ENCODE data around the gene SLC5A8.

The SLC5A8 gene, protein sequence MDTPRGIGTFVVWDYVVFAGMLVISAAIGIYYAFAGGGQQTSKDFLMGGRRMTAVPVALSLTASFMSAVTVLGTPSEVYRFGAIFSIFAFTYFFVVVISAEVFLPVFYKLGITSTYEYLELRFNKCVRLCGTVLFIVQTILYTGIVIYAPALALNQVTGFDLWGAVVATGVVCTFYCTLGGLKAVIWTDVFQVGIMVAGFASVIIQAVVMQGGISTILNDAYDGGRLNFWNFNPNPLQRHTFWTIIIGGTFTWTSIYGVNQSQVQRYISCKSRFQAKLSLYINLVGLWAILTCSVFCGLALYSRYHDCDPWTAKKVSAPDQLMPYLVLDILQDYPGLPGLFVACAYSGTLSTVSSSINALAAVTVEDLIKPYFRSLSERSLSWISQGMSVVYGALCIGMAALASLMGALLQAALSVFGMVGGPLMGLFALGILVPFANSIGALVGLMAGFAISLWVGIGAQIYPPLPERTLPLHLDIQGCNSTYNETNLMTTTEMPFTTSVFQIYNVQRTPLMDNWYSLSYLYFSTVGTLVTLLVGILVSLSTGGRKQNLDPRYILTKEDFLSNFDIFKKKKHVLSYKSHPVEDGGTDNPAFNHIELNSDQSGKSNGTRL

DNA sequence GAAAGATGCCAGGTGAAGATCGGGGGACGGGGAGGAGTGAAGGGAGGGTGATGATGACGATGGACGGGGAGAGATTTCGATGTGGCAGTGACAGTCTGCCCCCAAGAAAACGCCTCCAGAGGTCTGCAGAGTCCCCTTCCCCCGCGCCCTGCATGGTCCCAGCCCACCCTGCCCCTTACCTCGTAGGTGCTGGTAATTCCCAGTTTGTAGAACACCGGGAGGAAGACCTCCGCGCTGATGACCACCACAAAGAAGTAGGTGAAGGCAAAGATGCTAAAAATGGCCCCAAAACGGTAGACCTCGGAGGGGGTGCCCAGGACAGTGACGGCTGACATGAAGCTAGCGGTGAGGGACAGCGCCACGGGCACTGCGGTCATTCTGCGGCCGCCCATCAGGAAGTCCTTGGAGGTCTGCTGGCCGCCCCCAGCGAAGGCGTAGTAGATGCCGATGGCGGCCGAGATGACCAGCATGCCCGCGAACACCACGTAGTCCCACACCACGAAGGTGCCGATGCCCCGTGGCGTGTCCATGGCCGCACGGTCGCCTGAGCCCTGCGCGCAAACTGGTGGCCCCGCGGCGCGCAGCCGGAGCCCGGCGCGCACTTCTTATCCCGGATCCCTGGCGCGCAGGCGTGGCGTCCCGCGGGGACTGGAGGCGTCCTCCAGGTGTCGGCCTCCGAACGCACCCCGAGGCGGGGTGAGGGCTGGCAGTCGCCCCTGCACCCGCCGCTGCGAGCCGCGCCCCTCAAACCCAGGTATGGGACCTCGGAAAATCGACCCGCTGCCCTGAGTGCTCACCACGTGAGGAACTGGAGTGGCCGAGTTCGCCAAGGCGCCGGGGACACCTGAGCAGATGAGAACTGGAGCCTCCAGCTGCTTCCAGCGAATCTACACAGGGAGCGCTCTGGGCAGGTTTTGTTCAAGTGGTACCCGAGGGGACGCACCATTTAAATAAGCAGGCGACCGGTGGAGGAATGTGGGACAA, at the start of gene SLC5A8:
SLC5A8 (minus strand) TSS at position 920 of the 984 bp plus-strand sequence; CDS start at position 530, 390 bp downstream.
- no peak for DNase-seq (ENCODE audit: low read depth, low spot score)

DNA sequence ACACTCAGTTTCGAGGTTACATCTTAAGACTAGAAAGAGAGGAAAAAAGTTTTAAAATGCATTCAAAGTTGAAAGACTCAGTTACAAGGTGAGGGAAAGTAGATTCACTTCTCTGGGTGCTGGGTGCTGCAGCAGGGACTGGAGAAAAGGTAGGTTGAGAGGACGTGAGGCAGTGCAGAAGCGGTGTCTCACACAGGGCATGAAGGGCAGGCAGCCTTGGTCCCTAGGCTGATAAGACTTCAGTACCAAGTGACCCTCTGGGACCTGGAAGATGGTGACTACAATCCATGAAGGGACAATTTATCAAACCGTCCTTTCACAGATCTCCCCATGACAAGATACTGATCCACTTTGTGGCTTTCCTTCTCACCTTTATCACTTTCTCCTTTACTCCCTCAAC, 47.3 kb upstream of the SLC5A8 start:
- DNase-seq (ENCODE audit: low read depth, low spot score): no peak
- H3K27ac ChIP-seq: no peak overlapping the region

More for the DNA sequence above, at the start of gene SLC5A8:
- H3K27ac ChIP-seq: no peak within 1 kb of the TSS

DNA sequence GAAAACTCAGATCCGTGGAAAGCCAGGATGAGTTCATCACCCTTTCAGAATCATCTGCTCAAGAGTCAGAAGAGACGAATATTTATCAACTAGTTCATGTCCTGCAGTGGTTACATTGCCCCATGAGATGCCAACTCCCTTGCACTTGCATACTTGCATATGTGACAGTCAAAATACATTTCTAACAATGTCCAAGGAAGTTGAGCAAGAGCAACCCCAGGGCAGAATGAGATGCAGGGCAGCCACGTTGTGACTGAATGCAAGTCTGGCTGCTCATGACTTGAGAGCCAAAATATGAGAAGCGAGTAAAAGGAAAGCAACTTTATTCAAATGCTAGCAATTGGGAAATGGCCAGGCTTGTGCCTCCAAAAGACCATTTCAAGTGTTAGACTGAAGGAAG, 46.2 kb upstream of the SLC5A8 start:
- no peak overlapping the region for H3K27ac ChIP-seq
- no peak for DNase-seq (ENCODE audit: low read depth, low spot score)

DNA sequence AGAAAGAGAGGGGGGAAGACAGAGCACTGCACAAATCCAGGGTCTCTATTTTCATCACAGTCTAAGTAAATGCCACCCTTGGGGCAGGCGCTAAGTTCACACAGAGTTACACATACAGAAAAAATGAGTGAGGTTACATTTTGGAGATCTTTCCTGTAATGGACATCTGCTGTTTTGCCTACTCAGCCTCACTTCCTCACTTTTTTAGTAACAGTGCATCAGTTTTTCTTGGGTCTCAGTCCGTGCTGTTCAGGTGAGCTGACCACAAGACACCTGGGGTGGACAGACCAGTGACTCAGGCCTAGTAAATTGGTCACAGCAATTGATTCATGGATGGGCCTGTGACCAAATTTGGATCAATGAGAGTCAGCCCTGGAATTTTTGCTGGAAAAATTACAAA, 33.6 kb upstream of the SLC5A8 start:
- no peak overlapping the region for H3K27ac ChIP-seq
- DNase-seq (ENCODE audit: low read depth, low spot score): no peak

DNA sequence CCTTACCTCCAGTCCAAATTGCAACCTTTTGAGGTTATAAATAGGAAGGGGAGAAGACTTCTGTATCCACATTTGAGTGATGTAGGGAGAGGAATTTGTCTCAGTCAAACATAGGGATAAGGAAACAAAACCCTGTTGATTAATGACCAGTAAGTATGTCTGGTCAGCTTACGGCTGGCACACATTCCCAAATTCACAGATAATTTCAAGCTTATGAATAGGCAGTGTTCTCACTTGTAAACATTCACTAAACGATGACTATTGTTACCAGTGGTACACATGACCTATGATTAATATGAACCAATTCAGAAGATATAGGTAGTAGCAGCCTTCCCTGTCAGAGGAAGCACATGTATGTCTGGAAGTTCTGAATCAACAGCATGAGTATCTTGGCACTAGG, 33.0 kb upstream of the SLC5A8 start:
- DNase-seq (ENCODE audit: low read depth, low spot score): peak; percentile 18
- no peak overlapping the region for H3K27ac ChIP-seq

DNA sequence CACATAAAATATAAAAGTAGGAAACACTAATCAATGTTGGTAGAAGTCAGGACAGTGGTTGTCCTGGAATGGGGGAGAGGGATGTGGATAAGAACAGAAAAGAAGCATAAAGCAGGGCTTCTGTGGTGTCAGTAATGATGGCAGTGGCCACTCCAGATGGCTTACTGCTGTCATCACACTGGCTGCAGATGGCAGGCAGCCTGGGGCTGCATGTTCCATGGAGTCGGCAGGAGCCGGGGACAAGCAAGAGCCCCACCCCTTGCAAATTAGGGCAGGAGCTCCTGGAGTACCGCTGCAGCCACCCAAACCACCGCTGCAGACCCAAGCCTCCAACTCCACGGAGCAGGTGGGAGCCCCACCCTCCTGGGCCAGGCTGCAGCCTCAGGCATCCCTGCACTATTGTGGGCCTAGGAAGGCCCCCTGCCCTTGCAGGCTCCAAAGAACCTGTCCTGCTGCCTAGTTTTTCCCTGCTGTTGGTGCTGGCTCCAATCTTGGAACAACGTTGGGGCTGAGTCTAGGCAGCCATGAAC, 28.8 kb upstream of the SLC5A8 start:
- H3K27ac ChIP-seq: no peak overlapping the region

DNA sequence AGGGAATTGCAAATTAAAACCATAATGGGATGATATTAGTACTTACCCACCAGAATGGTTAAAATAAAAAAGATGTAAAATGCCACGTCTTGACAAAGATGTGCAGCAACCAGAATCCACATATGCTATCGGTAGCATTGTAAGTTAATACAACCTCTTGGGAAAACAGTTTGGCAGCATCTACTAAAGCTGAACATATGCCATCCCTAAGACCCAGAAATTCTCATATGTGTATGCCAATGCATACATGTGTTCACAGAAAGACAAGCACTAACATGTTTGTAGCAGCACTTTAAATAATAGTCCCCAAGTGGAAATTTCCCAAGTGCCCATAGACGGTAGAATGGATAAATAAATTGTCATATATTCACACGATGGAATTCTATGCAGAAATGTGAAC, 28.3 kb upstream of the SLC5A8 start:
- no peak overlapping the region for H3K27ac ChIP-seq
- DNase-seq (ENCODE audit: low read depth, low spot score): no peak

More for the DNA sequence above, 28.8 kb upstream of the SLC5A8 start:
- DNase-seq (ENCODE audit: low read depth, low spot score): no peak

DNA sequence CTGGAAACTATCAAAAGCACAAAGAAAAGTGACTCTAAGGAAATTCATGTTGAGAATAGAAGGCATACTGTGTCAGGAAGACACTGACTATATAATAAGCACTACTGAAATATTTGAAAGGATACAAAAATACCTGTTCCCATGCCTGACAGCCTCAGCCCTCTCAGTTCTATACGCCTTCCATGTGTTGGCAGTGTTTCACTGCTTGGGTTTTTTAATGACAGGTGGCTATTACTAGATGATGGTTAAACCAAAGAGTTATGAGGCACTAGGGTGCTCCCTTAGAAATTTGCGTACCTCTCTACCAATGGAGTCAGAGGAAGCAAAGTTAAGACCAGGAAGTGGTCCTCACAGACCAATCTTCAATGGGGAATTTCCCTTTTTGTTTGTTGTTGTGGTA, 25.6 kb upstream of the SLC5A8 start:
- no peak for DNase-seq (ENCODE audit: low read depth, low spot score)
- no peak overlapping the region for H3K27ac ChIP-seq

DNA sequence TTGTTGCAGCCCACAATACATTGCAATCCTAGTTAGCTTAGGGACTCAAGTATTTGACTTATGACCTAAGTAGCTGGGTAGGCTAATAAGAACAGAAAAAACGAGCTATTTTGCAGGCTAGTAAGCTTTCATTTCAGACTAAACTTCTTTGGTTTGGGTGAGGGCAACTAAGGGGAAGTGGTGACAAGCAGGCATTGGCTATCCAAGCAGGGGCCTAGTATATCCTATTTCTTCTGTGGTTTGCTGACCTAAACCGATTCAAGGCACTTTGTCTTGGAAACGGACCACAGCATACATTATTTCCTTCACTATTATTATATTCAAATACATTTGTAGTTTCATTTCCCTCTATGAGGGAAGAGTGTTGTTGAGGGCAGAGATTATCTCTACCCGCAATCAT, 21.6 kb upstream of the SLC5A8 start:
- no peak overlapping the region for H3K27ac ChIP-seq
- DNase-seq (ENCODE audit: low read depth, low spot score): no peak

DNA sequence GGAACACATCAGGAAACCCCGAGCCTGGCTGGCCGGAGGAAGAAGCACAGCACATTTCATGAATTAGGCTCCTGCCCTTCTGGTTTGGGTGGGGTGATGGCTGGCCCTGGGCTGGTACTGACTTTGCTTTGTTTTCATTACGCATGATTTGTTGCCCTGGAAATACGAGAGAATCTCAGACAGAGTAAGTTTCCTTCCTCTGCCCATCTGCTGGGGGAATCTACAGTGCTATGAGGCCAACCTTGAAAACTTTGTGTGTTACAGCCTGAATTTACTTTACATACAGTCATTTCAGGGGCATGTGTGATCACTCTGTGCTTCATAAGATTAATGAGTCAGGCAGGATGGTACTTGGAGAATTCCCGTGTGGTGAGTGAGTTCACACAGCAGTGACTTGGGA, 20.5 kb upstream of the SLC5A8 start:
- DNase-seq (ENCODE audit: low read depth, low spot score): peak; percentile 58
- H3K27ac ChIP-seq: peak overlapping the region; percentile 56

DNA sequence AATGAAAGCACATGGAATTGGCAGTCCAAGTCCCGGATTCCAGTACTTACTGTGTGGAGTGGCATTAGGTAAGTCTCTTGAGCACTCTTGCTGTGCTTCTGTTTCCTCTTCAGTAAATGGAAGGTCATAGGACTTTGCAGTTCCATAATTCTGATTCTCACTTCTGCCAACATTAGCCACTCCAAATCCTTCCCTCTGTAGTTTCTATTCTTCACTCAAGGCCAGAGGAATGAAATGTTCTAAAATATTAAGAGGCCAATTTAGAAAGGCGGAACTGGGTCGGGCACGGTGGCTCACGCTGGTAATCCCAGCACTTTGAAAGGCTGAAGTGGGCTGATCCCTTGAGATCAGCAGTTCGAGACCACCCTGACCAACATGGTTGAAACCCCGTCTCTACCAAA, 19.8 kb upstream of the SLC5A8 start:
- no peak for DNase-seq (ENCODE audit: low read depth, low spot score)
- peak overlapping the region; percentile 56 for H3K27ac ChIP-seq

DNA sequence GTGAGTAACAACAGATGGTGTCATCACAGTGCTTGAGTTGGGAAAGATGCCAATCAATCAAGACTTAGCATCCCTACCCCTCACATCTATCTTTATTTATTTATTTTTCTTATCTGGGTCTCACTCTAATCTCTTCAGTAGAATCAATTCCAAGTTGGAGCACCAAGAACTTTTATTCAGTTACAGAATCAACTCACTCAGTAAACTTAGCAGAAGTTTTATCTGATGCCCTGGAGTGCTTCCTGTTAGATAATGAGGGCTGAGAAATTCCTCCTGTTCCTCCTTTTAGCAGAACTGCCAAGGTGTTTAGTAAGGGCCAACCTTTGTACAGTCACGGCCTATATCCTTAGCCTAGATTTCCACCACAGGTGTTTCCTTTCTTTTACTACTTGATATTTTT, 11.3 kb upstream of the SLC5A8 start:
- no peak for DNase-seq (ENCODE audit: low read depth, low spot score)
- no peak overlapping the region for H3K27ac ChIP-seq

DNA sequence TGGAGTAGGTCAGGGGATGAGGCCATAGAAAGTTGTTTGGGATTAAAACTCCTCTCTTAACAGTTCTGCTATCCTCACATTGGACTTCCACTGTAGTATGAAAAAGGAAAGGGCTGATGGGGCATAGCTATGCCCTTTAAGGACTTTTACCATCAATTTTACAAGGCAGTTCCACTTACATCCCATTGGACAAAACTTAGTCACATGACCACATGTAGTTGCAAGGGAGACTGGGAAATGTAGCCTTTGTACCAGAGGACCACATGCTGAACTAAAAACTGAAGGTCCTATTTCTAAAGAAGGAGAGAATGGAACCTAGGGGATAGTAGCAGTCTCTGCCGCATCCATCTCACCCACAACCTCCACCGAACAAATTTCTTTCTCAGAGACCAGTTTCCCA, 6.8 kb upstream of the SLC5A8 start:
- no peak for DNase-seq (ENCODE audit: low read depth, low spot score)
- no peak overlapping the region for H3K27ac ChIP-seq

DNA sequence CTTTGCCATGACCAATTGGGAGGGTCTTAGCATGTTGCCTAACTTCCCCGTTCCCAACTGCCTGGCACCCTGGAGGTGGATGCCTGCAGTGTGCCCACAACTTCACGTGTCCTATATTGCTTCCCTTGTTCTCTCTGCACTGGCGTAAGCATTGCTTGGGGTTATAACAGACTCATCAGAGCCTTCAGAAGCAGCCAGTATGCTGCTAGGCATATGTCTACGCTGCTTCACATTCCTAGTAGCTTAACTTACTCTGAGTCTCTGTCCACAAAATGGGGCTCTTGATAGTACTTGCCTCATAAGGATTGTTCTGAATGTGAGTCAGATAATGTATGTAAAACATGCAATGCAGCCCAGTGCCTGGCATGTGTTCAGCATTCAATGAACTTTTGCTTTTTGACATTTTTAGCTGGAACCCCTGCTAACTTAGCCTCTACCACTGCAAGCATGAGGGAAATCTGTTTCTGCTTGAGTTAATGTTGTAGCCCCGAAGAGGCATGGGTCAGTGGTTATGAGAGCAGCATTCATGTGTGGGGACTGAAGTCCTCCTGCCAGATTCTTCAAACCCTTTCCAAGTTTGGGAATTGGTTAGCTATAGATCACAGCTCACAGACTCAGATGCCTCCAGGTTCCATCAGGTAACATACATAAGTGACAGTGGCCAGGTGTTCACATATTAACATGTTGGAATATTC, 2.8 kb downstream of the SLC5A8 start:
- DNase-seq (ENCODE audit: low read depth, low spot score): no peak
- H3K27ac ChIP-seq: no peak overlapping the region

DNA sequence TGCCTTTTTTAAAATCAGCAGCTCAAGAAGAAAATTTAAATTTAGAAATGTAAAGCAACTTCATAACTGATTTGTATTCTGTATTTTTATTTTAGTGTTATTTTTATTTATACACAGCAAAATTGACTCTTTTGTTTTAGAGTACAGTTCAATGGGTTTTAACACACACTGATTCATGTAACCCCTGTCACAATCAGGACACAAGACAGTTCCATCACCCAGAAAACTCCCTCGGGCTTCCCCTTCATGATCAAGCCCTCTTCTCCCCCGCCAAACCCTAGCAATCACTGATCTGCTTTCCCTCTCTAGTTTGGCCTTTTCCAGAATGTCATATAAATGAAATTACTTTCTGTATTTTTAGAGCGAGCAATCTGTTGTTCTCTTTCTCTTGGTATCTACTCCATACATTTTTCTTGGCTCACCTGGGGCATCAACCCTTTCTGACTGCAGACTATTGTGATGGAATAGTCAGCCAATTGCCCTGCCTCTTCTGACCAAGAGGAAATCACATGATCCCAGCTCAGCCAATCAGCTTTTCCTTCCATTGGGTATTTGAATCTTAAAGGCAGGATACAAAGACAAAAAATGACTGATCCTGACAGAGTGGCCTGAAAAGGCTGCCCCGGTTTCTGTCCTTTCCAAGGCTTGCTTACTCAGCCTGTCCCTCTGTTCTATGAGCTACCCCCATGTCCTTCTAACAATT, 5.3 kb downstream of the SLC5A8 start:
- no peak overlapping the region for H3K27ac ChIP-seq
- no peak for DNase-seq (ENCODE audit: low read depth, low spot score)

DNA sequence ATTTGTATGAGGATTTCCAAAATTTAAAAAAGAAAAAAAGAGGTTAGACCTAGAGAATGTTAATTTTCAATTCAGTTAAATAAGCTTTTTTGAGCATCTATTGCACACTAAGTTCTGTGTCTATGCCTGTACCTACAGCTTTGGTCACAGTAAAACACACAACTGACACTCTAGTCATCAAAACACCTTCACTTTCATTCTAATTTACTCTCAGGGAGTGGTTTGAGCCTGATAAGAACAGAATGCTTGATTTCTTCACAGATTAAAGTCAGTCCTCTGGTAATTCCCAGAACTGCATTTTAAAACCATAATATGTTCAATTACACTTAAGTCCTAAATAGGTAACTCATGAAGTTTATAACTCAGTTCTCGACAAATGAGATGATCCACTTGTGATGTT, 9.2 kb downstream of the SLC5A8 start:
- no peak for DNase-seq (ENCODE audit: low read depth, low spot score)
- no peak overlapping the region for H3K27ac ChIP-seq

DNA sequence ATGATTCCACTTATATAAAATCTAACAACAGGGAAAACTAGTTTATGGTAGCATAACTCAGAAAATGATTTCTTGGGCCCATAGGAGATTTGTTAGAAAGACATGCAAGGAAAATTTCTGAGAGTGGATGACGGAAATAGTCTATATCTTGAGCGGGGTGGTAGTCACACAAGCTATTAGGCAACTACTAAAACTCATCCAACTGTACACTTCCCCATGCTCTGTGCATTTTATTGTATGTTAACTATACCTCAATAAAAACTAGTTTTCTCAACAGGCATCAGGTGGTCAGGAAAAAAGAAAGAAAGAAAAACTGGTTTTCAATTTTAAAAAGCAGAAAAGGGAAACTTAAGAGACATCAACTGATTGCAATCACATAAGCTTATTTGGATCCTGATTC, 9.9 kb downstream of the SLC5A8 start:
- DNase-seq (ENCODE audit: low read depth, low spot score): no peak
- H3K27ac ChIP-seq: no peak overlapping the region

DNA sequence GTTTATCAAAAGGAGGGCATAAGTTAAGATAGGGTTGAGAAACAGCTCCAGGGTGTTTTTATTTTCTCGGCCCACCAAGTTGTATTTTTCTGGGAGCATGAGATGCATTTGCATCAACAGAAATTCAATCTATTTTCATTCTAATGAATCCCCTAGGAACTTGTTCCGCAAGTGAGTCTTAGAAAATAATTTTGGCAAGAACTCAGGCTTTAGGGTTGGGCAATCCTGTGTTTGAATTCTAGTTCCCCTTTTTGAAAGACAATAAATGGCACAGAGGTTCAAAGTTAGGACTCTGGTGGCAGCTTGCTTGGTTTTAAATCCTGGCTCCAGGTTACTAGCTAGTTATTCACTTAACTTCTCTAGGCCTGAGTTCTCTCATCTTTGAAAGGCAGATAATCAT, 23.7 kb downstream of the SLC5A8 start:
- no peak overlapping the region for H3K27ac ChIP-seq
- no peak for DNase-seq (ENCODE audit: low read depth, low spot score)

DNA sequence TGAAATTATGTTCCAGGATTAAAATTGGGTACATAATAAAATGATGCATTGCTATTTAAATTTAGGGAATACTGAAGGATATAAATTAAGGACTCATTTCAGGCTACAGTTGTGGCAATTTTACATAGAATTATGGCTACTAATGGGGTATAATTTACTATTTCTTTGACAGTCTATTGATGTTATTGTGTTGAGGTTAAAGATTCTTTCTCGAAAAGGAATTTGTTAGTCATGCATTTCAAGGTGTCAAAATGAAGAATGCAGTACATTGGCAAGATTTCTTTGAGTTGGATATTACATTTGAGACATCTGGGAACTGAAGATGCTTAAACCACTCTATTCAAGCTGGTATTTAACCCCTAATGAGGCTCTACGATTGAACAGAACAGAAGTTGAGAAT, 28.3 kb downstream of the SLC5A8 start:
- no peak overlapping the region for H3K27ac ChIP-seq

More for the DNA sequence above, 28.3 kb downstream of the SLC5A8 start:
- DNase-seq (ENCODE audit: low read depth, low spot score): no peak

Measured in epithelial cell of prostate (primary cell).